Endometrium (tissue), 2 donors: ENCODE measurements around the gene TEAD1.

Experiments used
- FAIRE-seq: peaks from 2 replicates; lab custom pipeline; 2012; peaks lifted over from hg19 to GRCh38; lab: Jason Lieb, UNC
- donor health status: control.
- donor health status: control.

TEAD1 gene

GRCh38 chr11:12673924-12674570 is at the start of gene TEAD1:
TSS of gene TEAD1 (plus strand) at chr11:12674421.
- no peak for FAIRE-seq

- no peak for FAIRE-seq
Observed at GRCh38 chr11:12624595-12624994, 49.6 kb upstream of the TEAD1 start.

- no peak for FAIRE-seq
Observed at GRCh38 chr11:12625438-12626071, 48.7 kb upstream of the TEAD1 start.

GRCh38 chr11:12626616-12627015 is 47.6 kb upstream of the TEAD1 start:
- no peak for FAIRE-seq

- FAIRE-seq = no peak
Observed at GRCh38 chr11:12628314-12628713, 45.9 kb upstream of the TEAD1 start.

- FAIRE-seq = no peak
Observed at GRCh38 chr11:12629601-12630313, 44.5 kb upstream of the TEAD1 start.

GRCh38 chr11:12631651-12632050 is 42.6 kb upstream of the TEAD1 start:
- FAIRE-seq = no peak

GRCh38 chr11:12634329-12634728 is 39.9 kb upstream of the TEAD1 start:
- FAIRE-seq = no peak

- FAIRE-seq = no peak
Observed at GRCh38 chr11:12636871-12637410, 37.3 kb upstream of the TEAD1 start.

GRCh38 chr11:12639388-12639787 is 34.8 kb upstream of the TEAD1 start:
- FAIRE-seq = no peak

GRCh38 chr11:12640355-12640754 is 33.9 kb upstream of the TEAD1 start:
- no peak for FAIRE-seq

GRCh38 chr11:12640926-12641849 is 33.0 kb upstream of the TEAD1 start:
- no peak for FAIRE-seq

- FAIRE-seq = peak; percentile 8
Observed at GRCh38 chr11:12642040-12642439, 32.2 kb upstream of the TEAD1 start.

- FAIRE-seq = no peak
Observed at GRCh38 chr11:12642806-12643428, 31.3 kb upstream of the TEAD1 start.

- no peak for FAIRE-seq
Observed at GRCh38 chr11:12646478-12646877, 27.7 kb upstream of the TEAD1 start.

- no peak for FAIRE-seq
Observed at GRCh38 chr11:12653729-12654128, 20.5 kb upstream of the TEAD1 start.

- no peak for FAIRE-seq
Observed at GRCh38 chr11:12655842-12656241, 18.4 kb upstream of the TEAD1 start.

- FAIRE-seq = no peak
Observed at GRCh38 chr11:12657336-12657735, 16.9 kb upstream of the TEAD1 start.

- no peak for FAIRE-seq
Observed at GRCh38 chr11:12657981-12658380, 16.2 kb upstream of the TEAD1 start.

- FAIRE-seq = no peak
Observed at GRCh38 chr11:12662101-12662689, 12.0 kb upstream of the TEAD1 start.

GRCh38 chr11:12664385-12664784 is 9.8 kb upstream of the TEAD1 start:
- FAIRE-seq = no peak
